SK-N-DZ (cell line): ENCODE data around the gene AGPAT1.

Source experiments
- small RNA-seq, 2 experiments: library from RNA; depleted of rRNA; stranded (forward); fragments of <200 nt; gene quantifications; one replicate each; pipeline ENCODE3, GENCODE V24; 2014

Gene AGPAT1

Small RNA genes lying within 50 kb of the gene (small RNA-seq; reads per million reads assigned to genes)
- gene AL662884.1 (0 reads per million in 2 experiments), gene MIR6833 (0 reads per million in 2 experiments)
